HG02943 (cell line): ENCODE results near the gene NELL1.
"Not testable (repeated sequence)": the region's sequence is repeated elsewhere in the genome, so short reads cannot be mapped to it uniquely, and the experiment has no call there.

Source experiments
- ATAC-seq: cut with Tn5 transposase; IDR thresholded peaks from one replicate; pipeline ENCODE4 v1.9.1; 2021; ENCODE audit warnings: mild to moderate bottlenecking, low read depth, moderate library complexity; ENCODE audit not compliant: unreplicated experiment

Gene NELL1

GRCh38 chr11:20762116-20762844 is 92.9 kb downstream of the NELL1 start:
- ATAC-seq = no peak

DNA sequence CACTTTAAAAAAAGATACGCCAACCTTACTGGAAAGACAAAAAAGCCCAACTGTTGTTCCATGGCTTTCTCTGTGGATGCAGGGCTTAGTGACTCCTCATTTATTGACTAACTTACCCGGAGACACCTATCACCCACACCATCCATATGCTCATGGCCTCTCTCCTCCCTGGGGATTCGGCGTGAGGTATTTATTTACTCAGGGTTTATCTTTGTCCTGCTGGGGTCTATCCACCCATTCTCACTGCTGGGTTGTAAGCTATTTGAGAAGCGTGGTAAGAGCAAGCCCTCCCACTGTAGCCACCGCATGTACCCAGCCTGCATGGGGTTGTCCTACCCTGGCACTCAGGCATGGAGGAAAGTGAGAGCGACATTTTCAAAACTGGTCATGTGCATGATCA is 93.6 kb downstream of the NELL1 start:
- no peak for ATAC-seq

DNA sequence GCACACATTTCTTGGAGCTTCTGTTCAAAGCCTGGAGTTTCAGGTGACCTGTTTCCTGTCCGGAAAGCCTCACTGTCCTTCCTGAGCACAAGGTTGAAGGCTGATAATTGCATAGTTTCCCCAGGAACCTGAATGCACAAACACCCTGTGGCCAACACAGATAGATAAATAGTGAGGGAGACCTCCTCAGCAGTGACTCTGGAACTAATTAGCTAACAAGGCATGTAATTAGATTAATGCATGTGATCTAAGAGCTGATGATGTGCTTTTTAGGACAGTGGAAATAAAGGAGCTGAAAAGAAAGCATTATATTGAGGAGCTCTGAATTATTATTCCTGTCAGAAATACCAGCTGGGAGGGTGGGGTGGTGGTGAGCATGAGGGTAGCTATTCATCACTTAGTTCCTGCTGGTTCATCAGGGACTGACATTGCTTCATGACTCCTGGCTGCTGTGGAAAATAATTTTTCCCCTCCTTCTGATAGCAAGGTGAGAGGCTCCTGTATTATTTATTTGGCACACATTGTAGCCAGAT is 101.1 kb downstream of the NELL1 start:
- no peak for ATAC-seq

- ATAC-seq = no peak
Measured at GRCh38 chr11:20771026-20771425, 101.6 kb downstream of the NELL1 start.

DNA sequence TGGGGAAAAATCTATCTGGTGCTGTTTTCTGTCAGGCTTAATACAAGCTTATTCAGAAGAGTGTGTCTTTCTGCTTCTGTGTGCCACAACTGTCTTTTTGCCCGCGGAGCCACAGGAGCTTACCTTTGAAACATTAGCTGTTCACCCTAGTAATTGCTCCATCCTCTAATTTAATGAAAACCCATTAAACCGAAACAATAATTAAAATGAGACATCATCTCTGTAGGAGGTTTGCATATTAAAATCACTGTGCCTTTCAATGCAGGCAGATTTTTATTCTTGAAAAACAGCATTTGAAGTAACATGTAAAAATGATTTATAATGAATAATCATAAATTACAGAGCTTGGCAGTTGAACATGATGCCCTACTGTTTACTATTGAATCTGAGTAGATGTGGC is 102.3 kb downstream of the NELL1 start:
- no peak for ATAC-seq

- ATAC-seq = no peak
Measured at GRCh38 chr11:20775331-20775730, 105.9 kb downstream of the NELL1 start.

DNA sequence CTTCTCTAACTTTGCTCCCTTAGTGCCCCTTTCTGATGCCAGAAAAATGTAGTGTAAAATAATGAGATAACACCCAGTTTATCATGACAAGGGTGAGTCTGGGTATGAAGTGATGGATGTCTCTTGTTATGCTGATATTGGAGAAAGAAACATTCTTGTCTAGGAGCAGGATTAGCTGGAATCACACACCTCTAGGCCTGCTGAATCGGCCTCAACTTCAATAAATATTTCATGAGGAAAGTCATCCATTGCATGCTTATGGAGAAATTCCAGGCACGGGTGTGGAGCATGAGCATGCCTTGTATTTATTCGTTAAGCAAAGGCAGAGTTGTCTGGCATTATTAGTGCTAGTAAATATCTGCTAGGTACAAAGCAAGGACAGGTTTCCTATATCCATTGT is 113.4 kb downstream of the NELL1 start:
- ATAC-seq = no peak

DNA sequence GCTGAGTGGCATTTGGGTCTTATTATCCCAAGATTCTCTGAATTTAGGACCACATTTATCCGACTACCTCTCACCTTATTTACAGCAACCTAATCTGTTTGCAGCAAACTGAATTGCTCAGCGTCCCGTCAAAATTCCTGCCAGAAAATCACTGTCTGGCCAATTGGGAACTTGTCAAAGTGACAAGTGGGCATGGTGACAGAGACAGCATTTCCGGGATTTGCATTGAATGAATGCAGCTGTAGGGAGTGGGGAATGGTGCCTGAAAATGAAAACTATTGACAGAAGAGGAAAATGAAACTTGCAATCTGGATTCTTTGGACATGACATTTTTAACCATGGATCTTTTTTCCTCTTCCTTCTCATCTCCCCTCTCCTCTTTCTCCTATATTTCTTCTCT is 113.8 kb downstream of the NELL1 start:
- no peak for ATAC-seq

- ATAC-seq = no peak
Measured at GRCh38 chr11:20790622-20791021, 121.2 kb downstream of the NELL1 start.

GRCh38 chr11:20795005-20795404 is 125.6 kb downstream of the NELL1 start:
- ATAC-seq = no peak

- ATAC-seq = no peak
Measured at GRCh38 chr11:20808328-20808727, 138.9 kb downstream of the NELL1 start.

- ATAC-seq = no peak
Measured at GRCh38 chr11:20821046-20821445, 151.7 kb downstream of the NELL1 start.

DNA sequence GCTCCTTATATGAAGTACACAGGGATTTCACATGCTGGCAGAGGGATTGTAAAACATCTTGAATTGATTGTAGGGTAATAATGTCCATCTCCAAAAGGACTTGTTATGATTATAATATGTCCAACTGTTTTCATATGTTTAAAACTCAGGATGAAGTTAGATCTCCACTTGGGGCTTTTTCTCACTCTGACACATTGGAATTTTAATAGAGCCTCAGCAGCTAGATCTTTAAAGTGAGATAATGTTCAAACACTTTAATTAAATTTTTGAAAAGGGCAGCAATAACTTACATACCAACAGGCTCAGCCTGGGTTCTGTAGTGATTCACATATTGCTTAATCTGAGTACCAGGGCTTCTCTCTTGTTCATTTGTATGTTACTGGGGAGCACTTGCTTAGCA is 152.1 kb downstream of the NELL1 start:
- ATAC-seq = no peak

GRCh38 chr11:20824773-20825172 is 155.4 kb downstream of the NELL1 start:
- ATAC-seq = no peak

- ATAC-seq = no peak
Measured at GRCh38 chr11:20835561-20835960, 166.2 kb downstream of the NELL1 start.

DNA sequence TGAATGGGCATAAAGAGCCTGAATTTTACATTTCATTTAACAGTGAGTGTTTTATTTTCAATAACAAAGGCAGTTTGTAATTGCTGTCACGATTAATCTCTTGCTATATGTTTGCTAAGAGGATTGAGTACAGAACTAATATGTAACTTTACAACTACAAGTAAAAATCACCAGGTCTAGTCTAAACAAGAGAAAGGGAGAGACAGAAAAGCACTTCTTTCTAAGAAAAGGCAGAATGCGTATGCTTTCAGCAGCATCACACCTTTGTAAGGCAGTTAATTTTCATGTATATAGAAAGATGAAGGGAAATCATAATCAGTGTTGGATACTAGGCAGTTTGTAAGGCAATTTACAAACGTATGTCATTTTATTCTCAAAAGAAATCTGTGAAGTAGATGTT is 169.8 kb downstream of the NELL1 start:
- ATAC-seq = no peak

DNA sequence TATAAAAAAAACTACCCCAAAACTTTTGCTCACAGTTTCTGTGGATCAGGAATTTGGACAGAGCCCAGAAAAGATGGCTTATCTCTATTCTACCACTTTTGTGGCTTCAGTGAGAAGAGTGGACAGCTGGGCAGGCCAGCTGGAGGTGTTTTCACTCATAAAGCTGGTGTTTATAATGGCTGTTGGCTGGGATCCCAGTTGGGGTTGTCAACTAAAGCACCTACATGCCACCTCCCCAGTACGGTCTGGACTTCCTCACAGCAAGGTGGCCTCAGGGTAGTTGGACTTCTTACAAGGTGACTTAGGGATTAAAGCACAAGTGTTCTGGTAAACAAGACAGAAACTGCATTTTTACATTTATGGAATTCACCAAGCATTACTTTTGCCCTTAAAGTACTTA is 171.0 kb downstream of the NELL1 start:
- ATAC-seq = no peak

GRCh38 chr11:20844216-20844615 is 174.8 kb downstream of the NELL1 start:
- no peak for ATAC-seq

GRCh38 chr11:20844630-20845029 is 175.2 kb downstream of the NELL1 start:
- no peak for ATAC-seq

DNA sequence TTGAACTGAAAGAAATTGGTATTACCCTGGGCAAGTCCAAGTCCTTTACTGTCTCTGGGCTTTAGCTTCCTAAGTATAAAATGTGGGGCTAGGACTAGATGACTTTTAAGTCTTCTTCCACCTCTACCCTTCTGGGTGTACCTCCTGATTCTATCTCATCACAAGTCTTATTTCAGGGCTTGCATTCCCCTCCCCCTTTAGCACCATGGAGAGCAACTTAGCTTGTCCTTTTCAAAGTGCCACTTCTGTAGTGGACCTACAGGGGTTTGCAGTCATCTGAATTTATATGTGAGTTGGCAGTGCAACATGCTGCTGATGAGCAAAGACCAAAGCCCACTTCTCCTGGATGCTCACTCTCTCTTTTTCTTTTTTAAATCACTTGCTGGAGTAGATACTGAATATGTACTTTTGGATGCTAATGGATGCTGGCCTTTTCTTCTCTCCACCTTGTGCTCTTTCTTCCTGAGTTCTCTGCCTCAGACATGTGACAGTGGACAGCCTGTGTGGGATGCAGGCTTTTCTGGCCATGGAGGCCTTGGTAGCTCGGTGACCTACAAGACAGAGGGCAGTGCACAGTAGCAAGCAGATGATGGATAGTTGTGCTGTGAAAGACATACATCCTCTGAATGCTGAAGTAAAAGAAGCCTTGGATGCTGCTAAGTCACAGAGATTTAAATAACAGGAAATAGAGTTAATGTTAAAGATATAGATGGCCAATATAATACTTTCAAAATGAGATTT is 185.0 kb downstream of the NELL1 start:
- ATAC-seq = no peak

GRCh38 chr11:20861322-20861721 is 191.9 kb downstream of the NELL1 start:
- ATAC-seq = no peak

DNA sequence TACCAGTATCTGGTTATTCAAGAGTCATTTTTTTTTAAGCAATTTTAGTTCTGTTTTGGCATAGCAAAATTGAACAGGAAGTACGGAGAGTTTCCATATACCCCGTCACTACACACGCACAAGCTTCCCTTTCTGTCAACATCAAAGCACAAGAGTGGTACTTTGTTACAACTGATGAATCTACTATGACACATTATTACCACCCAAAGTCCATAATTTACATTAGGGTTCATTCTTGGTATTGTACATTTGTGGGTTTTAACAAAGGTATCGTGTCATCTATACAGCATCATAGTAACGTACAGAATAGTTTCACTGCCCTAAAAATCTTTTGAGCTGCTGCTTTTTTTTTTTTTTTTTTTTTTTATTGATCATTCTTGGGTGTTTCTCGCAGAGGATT is 192.9 kb downstream of the NELL1 start:
- not testable (repeated sequence) for ATAC-seq
